Measurements from ENCODE around the gene SAFB.

The SAFB gene

DNA sequence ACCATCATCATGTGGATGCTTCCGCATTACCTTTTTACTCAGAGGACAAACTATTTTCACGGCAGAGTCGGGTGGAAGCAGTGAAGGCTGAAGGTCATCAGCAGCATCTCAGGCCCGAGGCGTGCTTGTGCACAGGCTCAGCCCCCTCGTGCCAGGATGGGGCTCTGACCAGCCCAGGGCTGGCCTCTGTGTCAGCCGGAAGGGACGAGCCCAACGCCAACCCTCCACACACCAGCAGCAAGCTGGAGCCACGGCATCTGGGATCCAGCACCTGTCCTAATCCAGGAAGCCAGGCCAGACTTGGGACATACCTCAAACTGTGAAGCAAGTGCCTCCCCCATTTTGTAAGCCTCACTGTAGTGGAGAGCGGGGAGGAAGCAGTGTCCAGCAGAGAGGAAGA, 46.3 kb downstream of the SAFB start:
- TF ChIP-seq, protein P1, sequence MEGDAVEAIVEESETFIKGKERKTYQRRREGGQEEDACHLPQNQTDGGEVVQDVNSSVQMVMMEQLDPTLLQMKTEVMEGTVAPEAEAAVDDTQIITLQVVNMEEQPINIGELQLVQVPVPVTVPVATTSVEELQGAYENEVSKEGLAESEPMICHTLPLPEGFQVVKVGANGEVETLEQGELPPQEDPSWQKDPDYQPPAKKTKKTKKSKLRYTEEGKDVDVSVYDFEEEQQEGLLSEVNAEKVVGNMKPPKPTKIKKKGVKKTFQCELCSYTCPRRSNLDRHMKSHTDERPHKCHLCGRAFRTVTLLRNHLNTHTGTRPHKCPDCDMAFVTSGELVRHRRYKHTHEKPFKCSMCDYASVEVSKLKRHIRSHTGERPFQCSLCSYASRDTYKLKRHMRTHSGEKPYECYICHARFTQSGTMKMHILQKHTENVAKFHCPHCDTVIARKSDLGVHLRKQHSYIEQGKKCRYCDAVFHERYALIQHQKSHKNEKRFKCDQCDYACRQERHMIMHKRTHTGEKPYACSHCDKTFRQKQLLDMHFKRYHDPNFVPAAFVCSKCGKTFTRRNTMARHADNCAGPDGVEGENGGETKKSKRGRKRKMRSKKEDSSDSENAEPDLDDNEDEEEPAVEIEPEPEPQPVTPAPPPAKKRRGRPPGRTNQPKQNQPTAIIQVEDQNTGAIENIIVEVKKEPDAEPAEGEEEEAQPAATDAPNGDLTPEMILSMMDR (IDR thresholded peaks at IDR 0.05), result no peak
- Histone ChIP-seq H3K9me3 (no peaks in the 10 kb centered on the region), H3K36me3 (peaks cover 53 to 73% (median 56%) of the 10 kb centered on the region in 3 donors), H3K27ac (no peak overlapping the region), H3K27me3 (no peaks in the 10 kb centered on the region), H3K4me3 (no peak overlapping the region), H3K4me1 (no peaks in the 10 kb centered on the region)
- intact Hi-C loops (cut with DNase I; ENCODE audit: low total_unique reads), result no loop called here
- DNase-seq, result no peak

DNA sequence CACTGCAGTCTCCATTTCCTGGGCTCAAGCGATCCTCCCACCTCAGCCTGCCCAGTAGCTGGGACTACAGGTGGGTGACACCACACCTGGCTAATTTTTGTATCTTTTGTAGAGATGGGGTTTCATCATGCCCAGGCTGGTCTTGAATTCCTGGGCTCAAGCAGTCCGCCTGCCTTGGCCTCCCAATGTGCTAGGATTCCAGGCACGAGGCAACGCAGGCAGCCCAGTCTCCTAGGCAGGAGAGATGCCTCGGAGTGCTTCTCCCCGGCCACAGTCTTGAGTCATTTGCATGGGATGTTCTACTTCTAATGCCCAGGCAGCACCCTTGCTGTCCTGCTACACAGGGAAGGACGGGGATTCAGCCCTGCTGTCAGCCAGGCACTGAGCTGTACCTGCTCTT, 48.7 kb downstream of the SAFB start:
- Histone ChIP-seq H3K4me3 (no peak overlapping the region), H3K9me3 (no peaks in the 10 kb centered on the region), H3K4me1 (no peaks in the 10 kb centered on the region), H3K36me3 (peaks cover 29 to 49% (median 32%) of the 10 kb centered on the region in 3 donors), H3K27ac (no peak overlapping the region), H3K27me3 (no peaks in the 10 kb centered on the region)
- no peak for DNase-seq
- intact Hi-C loops (cut with DNase I; ENCODE audit: low total_unique reads), result no loop called here
- TF ChIP-seq, protein P1 (IDR thresholded peaks at IDR 0.05), result no peak

DNA sequence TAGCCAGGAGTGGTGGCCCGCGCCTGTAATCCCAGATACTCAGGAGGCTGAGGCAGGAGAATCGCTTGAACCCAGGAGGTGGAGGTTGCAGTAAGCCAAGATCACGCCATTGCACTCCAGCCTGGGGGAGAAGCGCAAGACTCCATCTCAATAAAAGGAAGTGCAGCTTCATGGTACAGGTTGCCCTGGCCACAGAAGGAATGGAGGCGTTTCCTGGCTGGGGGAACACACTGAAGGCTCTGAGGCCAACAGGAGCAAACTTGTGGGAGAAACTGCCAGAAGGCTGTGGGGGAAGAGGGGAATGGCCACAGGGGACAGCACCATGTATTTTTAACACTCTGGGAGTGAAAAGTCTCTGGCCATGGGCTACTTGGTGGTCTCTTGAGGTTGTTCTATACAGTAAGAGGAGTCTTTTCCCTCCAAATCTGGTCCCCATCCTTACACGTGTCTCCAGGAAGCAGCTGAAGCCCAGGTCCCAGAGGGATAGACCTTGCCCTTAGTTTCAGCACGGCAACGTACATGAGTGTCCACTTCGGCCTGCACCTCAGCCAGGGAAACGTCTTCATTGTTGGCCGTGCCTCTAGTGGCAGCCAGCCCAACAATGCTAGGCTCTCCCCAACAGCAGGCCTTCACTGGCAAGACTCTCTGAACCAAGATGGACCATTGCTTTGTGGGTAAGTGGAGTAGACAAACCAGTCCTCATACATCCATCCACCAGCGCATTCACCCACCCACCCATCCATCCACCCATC, 50.0 kb downstream of the SAFB start:
- peaks cover 16 to 41% (median 19%) of the 10 kb centered on the region in 3 donors for H3K36me3 ChIP-seq
- intact Hi-C loops (cut with DNase I; ENCODE audit: low total_unique reads), result no loop called here
- DNase-seq, result no peak
- no peaks in the 10 kb centered on the region for H3K9me3 ChIP-seq
- TF ChIP-seq, protein P1 (IDR thresholded peaks at IDR 0.05), result no peak
- H3K4me3 ChIP-seq, result no peak overlapping the region
- no peak overlapping the region for H3K27ac ChIP-seq
- no peaks in the 10 kb centered on the region for H3K4me1 ChIP-seq
- no peaks in the 10 kb centered on the region for H3K27me3 ChIP-seq

DNA sequence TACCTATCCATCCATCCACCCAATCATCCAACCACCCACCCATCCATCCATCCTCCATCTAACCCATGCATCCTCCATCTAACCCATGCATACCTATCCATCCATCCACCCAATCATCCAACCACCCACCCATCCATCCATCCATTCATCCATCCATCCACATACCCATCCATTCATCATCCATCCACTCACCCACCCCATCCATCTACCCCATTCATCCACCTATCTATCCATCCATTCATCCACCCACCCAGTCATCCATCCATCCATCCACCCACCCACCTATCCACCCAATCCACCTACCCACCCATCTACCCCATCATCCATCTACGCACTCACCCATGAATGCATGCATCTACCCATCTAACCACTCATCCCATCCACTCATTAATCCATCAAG, 50.9 kb downstream of the SAFB start:
- intact Hi-C loops (cut with DNase I; ENCODE audit: low total_unique reads), result no loop called here
- Histone ChIP-seq H3K27ac (no peak overlapping the region), H3K4me1 (peaks cover 0 to 2% (median 0%) of the 10 kb centered on the region in 4 donors), H3K36me3 (peaks cover 10 to 40% (median 13%) of the 10 kb centered on the region in 3 donors), H3K4me3 (no peak overlapping the region), H3K9me3 (no peaks in the 10 kb centered on the region), H3K27me3 (no peaks in the 10 kb centered on the region)
- DNase-seq, result no peak
- TF ChIP-seq, protein P1 (IDR thresholded peaks at IDR 0.05), result no peak

DNA sequence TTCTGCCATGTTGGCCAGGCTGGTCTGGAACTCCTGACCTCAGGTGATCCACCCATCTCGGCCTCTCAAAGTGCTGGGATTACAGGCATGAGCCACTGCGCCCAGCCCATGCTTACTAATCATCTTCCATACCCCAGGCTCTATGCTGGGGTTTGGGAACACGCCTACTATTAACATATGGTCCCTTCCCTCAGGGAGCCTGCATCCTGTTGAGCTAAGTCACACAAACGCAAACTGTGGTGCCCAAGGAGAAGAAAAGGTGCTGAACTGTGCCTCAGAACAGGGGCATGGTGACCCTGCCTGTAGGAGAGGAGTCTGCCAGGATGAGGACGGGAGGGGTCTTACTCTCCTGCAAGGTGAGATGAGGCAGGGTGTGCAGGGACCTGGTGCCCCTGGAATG, 51.8 kb downstream of the SAFB start:
- Histone ChIP-seq H3K4me1 (peaks cover 0 to 11% (median 8%) of the 10 kb centered on the region in 4 donors), H3K9me3 (no peaks in the 10 kb centered on the region), H3K27ac (no peak overlapping the region), H3K36me3 (peaks cover 0 to 31% (median 4%) of the 10 kb centered on the region in 3 donors), H3K27me3 (no peaks in the 10 kb centered on the region), H3K4me3 (no peak overlapping the region)
- DNase-seq, result no peak
- intact Hi-C loops (cut with DNase I; ENCODE audit: low total_unique reads), result no loop called here
- TF ChIP-seq, protein P1 (IDR thresholded peaks at IDR 0.05), result no peak
